Neural cell (in vitro differentiated cells): Measurements from ENCODE around the gene ERMARD. TPM values are rescaled to one million over a fixed set of nuclear protein-coding genes. Genes with fewer than 3 reads are reported as not detected.

Experiments
- H2AFZ ChIP-seq: fragments of 200-600, 300-800 bp; sonication (generic), shearing (Covaris generic); 2 replicates; pipeline ENCODE4 v1.6.0; 2014; ENCODE audit warnings: low read depth, mild to moderate bottlenecking, antibody characterized with exemption, low read length, moderate library complexity
- H3F3A ChIP-seq: fragments of 200-600 bp; shearing (Covaris generic); 2 replicates; pipeline ENCODE4 v1.6.1; 2016; ENCODE audit warnings: mild to moderate bottlenecking, moderate library complexity, mixed read lengths, antibody characterized with exemption, low read length; ENCODE audit not compliant: insufficient read depth, poor library complexity, severe bottlenecking
- H3K27ac ChIP-seq: fragments of 200-600, 300-800 bp; sonication (generic), shearing (Covaris generic); 2 replicates; pipeline ENCODE4 v1.5.1; 2014; ENCODE audit warnings: mild to moderate bottlenecking, low read length, moderate library complexity
- H3K27me3 ChIP-seq: fragments of 300-800, 200-600 bp; sonication (generic), shearing (Covaris generic); 2 replicates; pipeline ENCODE4 v1.6.0; 2014; ENCODE audit warnings: mild to moderate bottlenecking, low read depth, low read length, moderate library complexity; ENCODE audit not compliant: insufficient read depth
- H3K36me3 ChIP-seq: fragments of 300-800, 200-600 bp; sonication (generic), shearing (Covaris generic); 2 replicates; pipeline ENCODE4 v1.5.1; 2014; ENCODE audit warnings: mild to moderate bottlenecking, antibody characterized with exemption, low read length, moderate library complexity; ENCODE audit not compliant: insufficient read depth
- H3K4me2 ChIP-seq: fragments of 300-800, 200-600 bp; sonication (generic), shearing (Covaris generic); 2 replicates; pipeline ENCODE4 v1.6.0; 2014; ENCODE audit warnings: mild to moderate bottlenecking, low read length
- H3K4me3 ChIP-seq: fragments of 300-800, 200-600 bp; sonication (generic), shearing (Covaris generic); 2 replicates; pipeline ENCODE4 v1.5.1; 2014; ENCODE audit warnings: mild to moderate bottlenecking, low read length, moderate library complexity
- H3K79me2 ChIP-seq: fragments of 200-600 bp; shearing (Covaris generic); replicated peaks from 2 replicates; pipeline ENCODE4 v1.6.0; 2014; ENCODE audit warnings: mild to moderate bottlenecking, low read length, moderate library complexity; ENCODE audit not compliant: insufficient read depth
- H3K9ac ChIP-seq: fragments of 300-800, 200-600 bp; sonication (generic), shearing (Covaris generic); 2 replicates; pipeline ENCODE4 v1.6.1; 2016; ENCODE audit warnings: mild to moderate bottlenecking, low read length, mixed read lengths
- H3K9me2 ChIP-seq: fragments of 200-600 bp; shearing (Covaris generic); 2 replicates; pipeline ENCODE4 v1.6.1; 2016; ENCODE audit warnings: mild to moderate bottlenecking, low read length, mixed read lengths; ENCODE audit not compliant: insufficient read depth
- H3K9me3 ChIP-seq: fragments of 200-600, 300-800 bp; sonication (generic), shearing (Covaris generic); 2 replicates; pipeline ENCODE4 v1.6.1; 2016; ENCODE audit warnings: mild to moderate bottlenecking, mixed run types, low read length, moderate library complexity, mixed read lengths
- H4K20me1 ChIP-seq: fragments of 200-600 bp; shearing (Covaris generic); 2 replicates; pipeline ENCODE4 v1.6.1; 2016; ENCODE audit warnings: mild to moderate bottlenecking, mixed run types; ENCODE audit not compliant: insufficient read depth
- CTCF ChIP-seq: fragments of 450-650 bp; IDR thresholded peaks from 2 replicates; pipeline ENCODE4 v1.5.1; 2014; ENCODE audit warnings: antibody characterized with exemption, mild to moderate bottlenecking, moderate library complexity; ENCODE audit not compliant: poor library complexity, severe bottlenecking
- EP300 ChIP-seq: fragments of 450-650 bp; conservative IDR thresholded peaks from 2 replicates; pipeline ENCODE4 v1.6.1; 2014; ENCODE audit warnings: antibody characterized with exemption, mild to moderate bottlenecking, moderate library complexity; ENCODE audit not compliant: poor library complexity, severe bottlenecking
- EZH2 ChIP-seq: fragments of 200-600, 300-800 bp; shearing (Covaris generic), sonication (generic); IDR thresholded peaks from 2 replicates; pipeline ENCODE4 v1.6.1; 2014; ENCODE audit warnings: antibody characterized with exemption, low read length, borderline replicate concordance, mild to moderate bottlenecking; ENCODE audit not compliant: insufficient read depth, poor library complexity, severe bottlenecking
- MXI1 ChIP-seq: fragments of 450-650 bp; conservative IDR thresholded peaks from 2 replicates; pipeline ENCODE4 v1.6.1; 2014; ENCODE audit warnings: antibody characterized with exemption, mild to moderate bottlenecking; ENCODE audit not compliant: poor library complexity, severe bottlenecking
- POLR2AphosphoS5 ChIP-seq: IDR thresholded peaks from 2 replicates; pipeline ENCODE4 v1.6.1; 2012
- RAD21 ChIP-seq: fragments of 450-650 bp; conservative IDR thresholded peaks from 2 replicates; pipeline ENCODE4 v1.6.1; 2014; ENCODE audit warnings: antibody characterized with exemption, mild to moderate bottlenecking, moderate library complexity
- REST ChIP-seq: IDR thresholded peaks from 2 replicates; pipeline ENCODE4 v1.6.1; 2012; ENCODE audit warnings: borderline replicate concordance
- SMC3 ChIP-seq: fragments of 450-650 bp; conservative IDR thresholded peaks from 2 replicates; pipeline ENCODE4 v1.6.1; 2014; ENCODE audit warnings: antibody characterized with exemption, mild to moderate bottlenecking, moderate library complexity; ENCODE audit not compliant: poor library complexity
- TAF1 ChIP-seq: IDR thresholded peaks from 2 replicates; pipeline ENCODE4 v1.6.1; 2012; ENCODE audit warnings: low read depth
- polyA plus RNA-seq: library from polyadenylated mRNA; depleted of rRNA; stranded (reverse); fragments of >200 nt; gene quantifications from 2 replicates; pipeline ENCODE4 v1.2.3, GENCODE V29; 2014

The ERMARD gene
- polyA plus RNA-seq, 1 donor from 2014 or later, result 51.2 TPM

GRCh38 chr6:169738976-169739529 is 12.4 kb upstream of the ERMARD start:
- Histone ChIP-seq H3F3A (no peaks in the 10 kb centered on the region), H3K27ac (no peak overlapping the region), H4K20me1 (no peaks in the 10 kb centered on the region), H3K27me3 (no peaks in the 10 kb centered on the region), H2AFZ (no peak overlapping the region), H3K9me2 (no peaks in the 10 kb centered on the region), H3K79me2 (no peaks in the 10 kb centered on the region), H3K4me3 (no peak overlapping the region), H3K9ac (no peak overlapping the region), H3K4me2 (no peak overlapping the region), H3K9me3 (no peaks in the 10 kb centered on the region), H3K36me3 (no peaks in the 10 kb centered on the region)
- no peak for TF ChIP-seq TAF1
- TF ChIP-seq RAD21, result no peak
- TF ChIP-seq CTCF, result no peak
- no peak for TF ChIP-seq EZH2
- no peak for TF ChIP-seq REST
- TF ChIP-seq MXI1, result no peak
- no peak for TF ChIP-seq POLR2AphosphoS5
- TF ChIP-seq SMC3, result no peak
- no peak for TF ChIP-seq EP300

GRCh38 chr6:169741344-169741743 is 10.1 kb upstream of the ERMARD start:
- TF ChIP-seq POLR2AphosphoS5 (no peak), CTCF (no peak), REST (no peak), MXI1 (no peak), EP300 (no peak), EZH2 (no peak), RAD21 (no peak)
- no peaks in the 10 kb centered on the region for H3F3A ChIP-seq

More at GRCh38 chr6:169741344-169741743, 10.1 kb upstream of the ERMARD start:
- H3K9me2 ChIP-seq, result no peaks in the 10 kb centered on the region
- H3K4me3 ChIP-seq, result no peak overlapping the region
- no peak overlapping the region for H2AFZ ChIP-seq
- no peaks in the 10 kb centered on the region for H3K36me3 ChIP-seq
- H3K27ac ChIP-seq, result no peak overlapping the region
- no peak overlapping the region for H3K9ac ChIP-seq
- H4K20me1 ChIP-seq, result no peaks in the 10 kb centered on the region
- no peaks in the 10 kb centered on the region for H3K79me2 ChIP-seq
- no peak overlapping the region for H3K4me2 ChIP-seq
- no peaks in the 10 kb centered on the region for H3K9me3 ChIP-seq
- no peaks in the 10 kb centered on the region for H3K27me3 ChIP-seq
